HEK293 (cell line): ENCODE results near the gene TNKS1BP1.

Experiments used
- CTCF ChIA-PET: fragments of 350-600 bp; formaldehyde crosslinking; extraction: SDS; loops from one replicate; lab custom pipeline; 2021; ENCODE audit warnings: antibody characterized with exemption; lab: Yijun Ruan, JAX
- POLR2A ChIA-PET: fragments of 300-600 bp; formaldehyde crosslinking; extraction: SDS; loops from one replicate; lab custom pipeline; 2020; ENCODE audit warnings: antibody characterized with exemption, inconsistent platforms; lab: Yijun Ruan, JAX
- H3K27ac ChIP-seq: fragments of 200-500 bp; sonication (Bioruptor generic); 2 replicates; pipeline ENCODE4 v1.5.1; 2014; ENCODE audit warnings: low read depth, low read length, control low read depth, inconsistent platforms; ENCODE audit errors: extremely low read depth
- H3K36me3 ChIP-seq, 2 experiments: fragments of 200-500 bp in 1 of 2; sonication (Bioruptor generic) in 1 of 2; 1 replicate in 1 of 2; 2 replicates in 1 of 2; pipeline ENCODE4 v1.5.1; 2014 to 2017; ENCODE audit warnings: inconsistent platforms in 2 of 2, low read length in 2 of 2; ENCODE audit not compliant: control insufficient read depth in 2 of 2, insufficient read depth in 1 of 2
- H3K4me1 ChIP-seq: fragments of 200-500 bp; sonication (Bioruptor generic); 2 replicates; pipeline ENCODE4 v1.5.1; 2014; ENCODE audit warnings: mild to moderate bottlenecking, low read length, inconsistent platforms; ENCODE audit not compliant: control insufficient read depth, insufficient read depth
- H3K4me3 ChIP-seq: 2 replicates; pipeline ENCODE4 v1.5.1; 2011; ENCODE audit warnings: low read depth, mild to moderate bottlenecking, control low read depth, low read length, moderate library complexity
- H3K9me3 ChIP-seq: fragments of 200-500 bp; sonication (Bioruptor generic); 2 replicates; pipeline ENCODE4 v1.5.1; 2014; ENCODE audit warnings: low read depth, low read length, inconsistent platforms; ENCODE audit not compliant: control insufficient read depth, insufficient read depth
- KLF8 ChIP-seq: fragments of 450-650 bp; formaldehyde crosslinking; IDR thresholded peaks from 2 replicates; pipeline ENCODE4 v1.5.1; 2016; ENCODE audit warnings: missing biosample characterization, missing genetic modification characterization
- MYNN ChIP-seq: fragments of 450-650 bp; formaldehyde crosslinking; IDR thresholded peaks from 2 replicates; pipeline ENCODE4 v1.5.1; 2016; ENCODE audit warnings: missing biosample characterization, missing genetic modification characterization, borderline replicate concordance
- WT1 ChIP-seq: fragments of 450-650 bp; formaldehyde crosslinking; IDR thresholded peaks from 2 replicates; pipeline ENCODE4 v1.5.1; 2016; ENCODE audit warnings: missing biosample characterization, missing genetic modification characterization
- YY1 ChIP-seq: fragments of 450-650 bp; formaldehyde crosslinking; IDR thresholded peaks from 2 replicates; pipeline ENCODE4 v1.5.1; 2018; ENCODE audit warnings: missing biosample characterization, missing genetic modification characterization
- YY2 ChIP-seq: fragments of 450-650 bp; formaldehyde crosslinking; IDR thresholded peaks from 2 replicates; pipeline ENCODE4 v1.5.1; 2016; ENCODE audit warnings: missing biosample characterization, missing genetic modification characterization
- ZBTB21 ChIP-seq: fragments of 450-650 bp; formaldehyde crosslinking; IDR thresholded peaks from 2 replicates; pipeline ENCODE4 v1.5.1; 2017; ENCODE audit warnings: missing biosample characterization, missing genetic modification characterization
- ZNF10 ChIP-seq: fragments of 450-650 bp; formaldehyde crosslinking; IDR thresholded peaks from 2 replicates; pipeline ENCODE4 v1.5.1; 2017; ENCODE audit warnings: missing biosample characterization, missing genetic modification characterization
- ZNF169 ChIP-seq: fragments of 450-650 bp; formaldehyde crosslinking; IDR thresholded peaks from 2 replicates; pipeline ENCODE4 v1.5.1; 2016; ENCODE audit warnings: missing biosample characterization, missing genetic modification characterization
- ZNF211 ChIP-seq: fragments of 450-650 bp; formaldehyde crosslinking; IDR thresholded peaks from 2 replicates; pipeline ENCODE4 v1.5.1; 2016; ENCODE audit warnings: low read depth, missing biosample characterization, missing genetic modification characterization
- ZNF350 ChIP-seq: fragments of 450-650 bp; formaldehyde crosslinking; IDR thresholded peaks from 2 replicates; pipeline ENCODE4 v1.5.0; 2017; ENCODE audit warnings: missing biosample characterization, mild to moderate bottlenecking, missing genetic modification characterization
- ZNF354C ChIP-seq: fragments of 450-650 bp; formaldehyde crosslinking; IDR thresholded peaks from 2 replicates; pipeline ENCODE4 v1.5.1; 2016; ENCODE audit warnings: missing biosample characterization, missing genetic modification characterization, low read depth, borderline replicate concordance
- ZNF514 ChIP-seq: fragments of 450-650 bp; formaldehyde crosslinking; IDR thresholded peaks from 2 replicates; pipeline ENCODE4 v1.5.1; 2016; ENCODE audit warnings: missing biosample characterization, missing genetic modification characterization
- ZNF529 ChIP-seq: fragments of 450-650 bp; formaldehyde crosslinking; IDR thresholded peaks from 2 replicates; pipeline ENCODE4 v1.5.1; 2017; ENCODE audit warnings: missing genetic modification characterization, missing biosample characterization; ENCODE audit not compliant: insufficient replicate concordance
- ZNF561 ChIP-seq: fragments of 450-650 bp; IDR thresholded peaks from 2 replicates; pipeline ENCODE4 v1.5.1; 2018; ENCODE audit warnings: missing biosample characterization, missing genetic modification characterization, borderline replicate concordance
- ZNF660 ChIP-seq: fragments of 450-650 bp; IDR thresholded peaks from 2 replicates; pipeline ENCODE4 v1.5.1; 2018; ENCODE audit warnings: missing biosample characterization, mild to moderate bottlenecking, missing genetic modification characterization
- ZNF670 ChIP-seq: fragments of 450-650 bp; formaldehyde crosslinking; IDR thresholded peaks from 2 replicates; pipeline ENCODE4 v1.5.1; 2016; ENCODE audit warnings: missing biosample characterization, missing genetic modification characterization, low read depth
- ZNF701 ChIP-seq: fragments of 450-650 bp; formaldehyde crosslinking; IDR thresholded peaks from 2 replicates; pipeline ENCODE4 v1.5.1; 2016; ENCODE audit warnings: missing biosample characterization, missing genetic modification characterization
- ZNF747 ChIP-seq: fragments of 450-650 bp; formaldehyde crosslinking; IDR thresholded peaks from 2 replicates; pipeline ENCODE4 v1.5.1; 2016; ENCODE audit warnings: missing biosample characterization, missing genetic modification characterization
- ZNF768 ChIP-seq: fragments of 450-650 bp; formaldehyde crosslinking; IDR thresholded peaks from 2 replicates; pipeline ENCODE4 v1.5.1; 2018; ENCODE audit warnings: missing biosample characterization, mild to moderate bottlenecking, missing genetic modification characterization
- ZNF792 ChIP-seq: fragments of 450-650 bp; formaldehyde crosslinking; IDR thresholded peaks from 2 replicates; pipeline ENCODE4 v1.5.1; 2016; ENCODE audit warnings: missing biosample characterization, missing genetic modification characterization
- ZNF830 ChIP-seq: fragments of 450-650 bp; IDR thresholded peaks from 2 replicates; pipeline ENCODE4 v1.5.0; 2018; ENCODE audit warnings: missing biosample characterization, missing genetic modification characterization, low read depth, mild to moderate bottlenecking, moderate library complexity
- TF ChIP-seq, protein P1 (sequence below): fragments of 450-650 bp; formaldehyde crosslinking; conservative IDR thresholded peaks from 2 replicates; pipeline ENCODE4 v1.5.1; 2016; ENCODE audit warnings: low read depth, missing biosample characterization, missing genetic modification characterization
- TF ChIP-seq, protein P2 (sequence below): fragments of 450-650 bp; formaldehyde crosslinking; IDR thresholded peaks from 2 replicates; pipeline ENCODE4 v1.5.1; 2016; ENCODE audit warnings: missing biosample characterization, missing genetic modification characterization
- TF ChIP-seq, protein P3 (sequence below): fragments of 450-650 bp; formaldehyde crosslinking; IDR thresholded peaks from 2 replicates; pipeline ENCODE4 v1.5.1; 2016; ENCODE audit warnings: missing biosample characterization, missing genetic modification characterization, low read depth
- TF ChIP-seq, protein P4 (sequence below): fragments of 450-650 bp; formaldehyde crosslinking; IDR thresholded peaks from 2 replicates; pipeline ENCODE4 v1.5.1; 2016; ENCODE audit warnings: missing biosample characterization, missing genetic modification characterization

Gene TNKS1BP1

DNA sequence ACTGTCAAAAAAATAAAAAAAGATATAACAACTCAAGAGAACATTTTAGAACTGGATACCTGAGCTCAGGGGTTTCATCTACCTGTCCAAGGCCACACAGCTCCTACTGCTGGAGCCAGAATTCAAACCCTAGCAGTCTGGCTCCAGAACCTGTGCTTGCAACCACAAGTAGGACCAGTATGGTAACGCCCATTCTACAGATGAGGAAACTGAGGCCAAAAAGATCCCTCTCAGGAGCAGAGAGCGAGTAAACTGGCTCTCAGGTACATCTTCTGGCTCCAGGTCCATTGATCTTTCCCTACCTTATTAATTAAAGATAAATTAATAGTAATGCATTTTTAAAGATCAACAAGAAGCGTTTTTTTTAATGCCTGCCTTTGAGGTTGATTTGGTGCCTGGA, 32.6 kb upstream of the TNKS1BP1 start:
- ChIA-PET CTCF (interaction anchor here (0.8 to 1.3 kb wide), 4 partner anchors 12 to 211 kb away, joined by 3 to 4 read pairs (median 3); partner anchors contain the start of gene RTN4RL2), POLR2A (no interaction called here)
- Histone ChIP-seq H3K4me1 (no peaks in the 10 kb centered on the region), H3K36me3 (no peaks in the 10 kb centered on the region), H3K27ac (no peak overlapping the region), H3K9me3 (no peaks in the 10 kb centered on the region), H3K4me3 (no peak overlapping the region)
- TF ChIP-seq ZNF529, result no peak
- TF ChIP-seq, protein P1, sequence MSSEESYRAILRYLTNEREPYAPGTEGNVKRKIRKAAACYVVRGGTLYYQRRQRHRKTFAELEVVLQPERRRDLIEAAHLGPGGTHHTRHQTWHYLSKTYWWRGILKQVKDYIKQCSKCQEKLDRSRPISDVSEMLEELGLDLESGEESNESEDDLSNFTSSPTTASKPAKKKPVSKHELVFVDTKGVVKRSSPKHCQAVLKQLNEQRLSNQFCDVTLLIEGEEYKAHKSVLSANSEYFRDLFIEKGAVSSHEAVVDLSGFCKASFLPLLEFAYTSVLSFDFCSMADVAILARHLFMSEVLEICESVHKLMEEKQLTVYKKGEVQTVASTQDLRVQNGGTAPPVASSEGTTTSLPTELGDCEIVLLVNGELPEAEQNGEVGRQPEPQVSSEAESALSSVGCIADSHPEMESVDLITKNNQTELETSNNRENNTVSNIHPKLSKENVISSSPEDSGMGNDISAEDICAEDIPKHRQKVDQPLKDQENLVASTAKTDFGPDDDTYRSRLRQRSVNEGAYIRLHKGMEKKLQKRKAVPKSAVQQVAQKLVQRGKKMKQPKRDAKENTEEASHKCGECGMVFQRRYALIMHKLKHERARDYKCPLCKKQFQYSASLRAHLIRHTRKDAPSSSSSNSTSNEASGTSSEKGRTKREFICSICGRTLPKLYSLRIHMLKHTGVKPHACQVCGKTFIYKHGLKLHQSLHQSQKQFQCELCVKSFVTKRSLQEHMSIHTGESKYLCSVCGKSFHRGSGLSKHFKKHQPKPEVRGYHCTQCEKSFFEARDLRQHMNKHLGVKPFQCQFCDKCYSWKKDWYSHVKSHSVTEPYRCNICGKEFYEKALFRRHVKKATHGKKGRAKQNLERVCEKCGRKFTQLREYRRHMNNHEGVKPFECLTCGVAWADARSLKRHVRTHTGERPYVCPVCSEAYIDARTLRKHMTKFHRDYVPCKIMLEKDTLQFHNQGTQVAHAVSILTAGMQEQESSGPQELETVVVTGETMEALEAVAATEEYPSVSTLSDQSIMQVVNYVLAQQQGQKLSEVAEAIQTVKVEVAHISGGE, result no peak
- no peak for TF ChIP-seq ZNF561
- no peak for TF ChIP-seq ZNF792 (tag by site-specific recombination)
- TF ChIP-seq, protein P2, sequence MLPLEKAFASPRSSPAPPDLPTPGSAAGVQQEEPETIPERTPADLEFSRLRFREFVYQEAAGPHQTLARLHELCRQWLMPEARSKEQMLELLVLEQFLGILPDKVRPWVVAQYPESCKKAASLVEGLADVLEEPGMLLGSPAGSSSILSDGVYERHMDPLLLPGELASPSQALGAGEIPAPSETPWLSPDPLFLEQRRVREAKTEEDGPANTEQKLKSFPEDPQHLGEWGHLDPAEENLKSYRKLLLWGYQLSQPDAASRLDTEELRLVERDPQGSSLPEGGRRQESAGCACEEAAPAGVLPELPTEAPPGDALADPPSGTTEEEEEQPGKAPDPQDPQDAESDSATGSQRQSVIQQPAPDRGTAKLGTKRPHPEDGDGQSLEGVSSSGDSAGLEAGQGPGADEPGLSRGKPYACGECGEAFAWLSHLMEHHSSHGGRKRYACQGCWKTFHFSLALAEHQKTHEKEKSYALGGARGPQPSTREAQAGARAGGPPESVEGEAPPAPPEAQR, result no peak
- TF ChIP-seq ZNF768, result no peak

DNA sequence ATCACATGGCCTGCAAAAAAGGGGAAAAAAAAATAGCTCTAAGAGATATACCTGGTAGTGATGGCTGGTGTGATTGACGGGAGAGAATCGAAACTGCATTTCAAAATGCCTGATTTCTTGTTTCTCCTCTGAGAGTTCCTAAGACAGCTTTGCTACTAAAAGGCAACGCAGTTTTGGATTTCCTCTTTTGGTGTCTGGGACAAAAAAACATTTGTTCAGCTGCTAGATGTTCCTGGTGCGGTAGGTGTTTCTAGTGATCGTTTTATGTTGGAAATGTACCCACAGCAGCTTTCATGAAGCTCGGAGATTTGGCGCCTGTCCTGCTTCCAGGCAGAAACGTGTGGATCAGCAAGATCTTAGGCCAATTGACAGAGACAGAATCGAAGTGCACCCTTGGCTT, 31.5 kb upstream of the TNKS1BP1 start:
- POLR2A ChIA-PET, result no interaction called here
- CTCF ChIA-PET, result interaction anchor here (0.6 to 1.3 kb wide), 3 partner anchors 104 to 212 kb away, joined by 3 read pairs; partner anchors contain the start of gene RTN4RL2
- no peak overlapping the region for H3K27ac ChIP-seq

DNA sequence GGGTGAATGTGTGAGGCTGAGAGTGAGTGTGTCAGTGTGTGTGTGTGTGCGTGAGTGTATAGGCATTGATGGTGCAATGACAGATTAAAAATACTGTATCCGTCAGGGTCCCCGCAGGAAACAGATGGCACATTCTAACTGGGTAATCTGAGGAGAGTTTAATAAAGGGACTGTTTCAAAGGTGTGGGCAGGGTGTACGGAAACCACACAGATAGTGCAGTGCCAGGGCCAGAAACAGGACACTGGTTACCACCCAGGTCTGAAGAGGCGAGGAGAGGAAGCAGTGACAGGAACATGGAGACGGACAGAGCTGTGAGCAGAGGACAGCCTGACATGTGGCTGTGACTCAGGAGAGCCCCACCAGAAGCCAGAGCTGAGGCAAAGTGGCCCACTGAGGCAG, 29.9 kb upstream of the TNKS1BP1 start:
- POLR2A ChIA-PET, result no interaction called here
- Histone ChIP-seq H3K4me3 (no peak overlapping the region), H3K27ac (no peak overlapping the region), H3K9me3 (no peaks in the 10 kb centered on the region), H3K36me3 (no peaks in the 10 kb centered on the region), H3K4me1 (no peaks in the 10 kb centered on the region)
- CTCF ChIA-PET, result no interaction called here
- no peak for TF ChIP-seq ZNF701 (tag by site-specific recombination)
- TF ChIP-seq ZNF10, result no peak
- no peak for TF ChIP-seq KLF8 (tag by site-specific recombination)
- no peak for TF ChIP-seq ZNF211 (tag by site-specific recombination)
- TF ChIP-seq, protein P3, sequence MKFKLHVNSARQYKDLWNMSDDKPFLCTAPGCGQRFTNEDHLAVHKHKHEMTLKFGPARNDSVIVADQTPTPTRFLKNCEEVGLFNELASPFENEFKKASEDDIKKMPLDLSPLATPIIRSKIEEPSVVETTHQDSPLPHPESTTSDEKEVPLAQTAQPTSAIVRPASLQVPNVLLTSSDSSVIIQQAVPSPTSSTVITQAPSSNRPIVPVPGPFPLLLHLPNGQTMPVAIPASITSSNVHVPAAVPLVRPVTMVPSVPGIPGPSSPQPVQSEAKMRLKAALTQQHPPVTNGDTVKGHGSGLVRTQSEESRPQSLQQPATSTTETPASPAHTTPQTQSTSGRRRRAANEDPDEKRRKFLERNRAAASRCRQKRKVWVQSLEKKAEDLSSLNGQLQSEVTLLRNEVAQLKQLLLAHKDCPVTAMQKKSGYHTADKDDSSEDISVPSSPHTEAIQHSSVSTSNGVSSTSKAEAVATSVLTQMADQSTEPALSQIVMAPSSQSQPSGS (tag by site-specific recombination), result no peak
- no peak for TF ChIP-seq ZNF514
- no peak for TF ChIP-seq ZNF350 (tag by site-specific recombination)
- TF ChIP-seq MYNN (tag by site-specific recombination), result no peak
- no peak for TF ChIP-seq ZNF747 (tag by site-specific recombination)
- no peak for TF ChIP-seq WT1
- TF ChIP-seq YY2 (tag by site-specific recombination), result no peak
- no peak for TF ChIP-seq ZBTB21
- no peak for TF ChIP-seq ZNF169 (tag by site-specific recombination)
- TF ChIP-seq ZNF660 (tag by site-specific recombination), result no peak
- TF ChIP-seq YY1 (tag by site-specific recombination), result no peak

More for the DNA sequence above, 31.5 kb upstream of the TNKS1BP1 start:
- no peaks in the 10 kb centered on the region for H3K9me3 ChIP-seq
- H3K4me1 ChIP-seq, result no peaks in the 10 kb centered on the region
- H3K36me3 ChIP-seq, result no peaks in the 10 kb centered on the region
- H3K4me3 ChIP-seq, result no peak overlapping the region
- TF ChIP-seq ZNF354C (tag by site-specific recombination) (no peak), ZNF670 (no peak), ZNF830 (no peak), ZNF561 (no peak)
- TF ChIP-seq, protein P4, sequence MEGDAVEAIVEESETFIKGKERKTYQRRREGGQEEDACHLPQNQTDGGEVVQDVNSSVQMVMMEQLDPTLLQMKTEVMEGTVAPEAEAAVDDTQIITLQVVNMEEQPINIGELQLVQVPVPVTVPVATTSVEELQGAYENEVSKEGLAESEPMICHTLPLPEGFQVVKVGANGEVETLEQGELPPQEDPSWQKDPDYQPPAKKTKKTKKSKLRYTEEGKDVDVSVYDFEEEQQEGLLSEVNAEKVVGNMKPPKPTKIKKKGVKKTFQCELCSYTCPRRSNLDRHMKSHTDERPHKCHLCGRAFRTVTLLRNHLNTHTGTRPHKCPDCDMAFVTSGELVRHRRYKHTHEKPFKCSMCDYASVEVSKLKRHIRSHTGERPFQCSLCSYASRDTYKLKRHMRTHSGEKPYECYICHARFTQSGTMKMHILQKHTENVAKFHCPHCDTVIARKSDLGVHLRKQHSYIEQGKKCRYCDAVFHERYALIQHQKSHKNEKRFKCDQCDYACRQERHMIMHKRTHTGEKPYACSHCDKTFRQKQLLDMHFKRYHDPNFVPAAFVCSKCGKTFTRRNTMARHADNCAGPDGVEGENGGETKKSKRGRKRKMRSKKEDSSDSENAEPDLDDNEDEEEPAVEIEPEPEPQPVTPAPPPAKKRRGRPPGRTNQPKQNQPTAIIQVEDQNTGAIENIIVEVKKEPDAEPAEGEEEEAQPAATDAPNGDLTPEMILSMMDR, result no peak
